Endothelial cell of umbilical vein (primary cell): ENCODE data around the gene SMIM24. TPM values are rescaled to one million over a fixed set of nuclear protein-coding genes. Genes with fewer than 3 reads are reported as not detected.

Source experiments
- BruUV-seq: library from RNA; stranded (reverse); fragments of 400-500 nt; replicated peaks from 2 replicates; lab custom pipeline; 2021; lab: Mats Ljungman, UMichigan
- CTCF ChIA-PET: fragments of 300-600, 350-600 bp; sonication (Branson Sonifier 250); formaldehyde crosslinking; loops from one replicate; lab custom pipeline; 2021; ENCODE audit warnings: antibody characterized with exemption, inconsistent platforms; lab: Charles Lee
- POLR2A ChIA-PET: fragments of 300-600, 350-600 bp; sonication (Branson Sonifier 250); formaldehyde crosslinking; loops from one replicate; lab custom pipeline; 2021; ENCODE audit warnings: antibody characterized with exemption, inconsistent platforms; lab: Charles Lee
- DNase-seq: peaks from one replicate; pipeline ENCODE4 v3.0.0-alpha.2; 2011; ENCODE audit warnings: low read depth, low spot score
- FAIRE-seq: peaks from 2 replicates; lab custom pipeline; 2011; peaks lifted over from hg19 to GRCh38; lab: Jason Lieb, UNC
- H2AFZ ChIP-seq: 2 replicates; pipeline ENCODE4 v1.6.0; 2012; ENCODE audit warnings: low read depth, low read length, control low read depth, inconsistent platforms
- H3K27ac ChIP-seq: 2 replicates; pipeline ENCODE4 v1.5.1; 2011; ENCODE audit warnings: low read depth, mild to moderate bottlenecking, control low read depth, low read length, moderate library complexity; ENCODE audit not compliant: insufficient read depth
- H3K27me3 ChIP-seq, 2 experiments: 2 replicates each; pipeline versions ENCODE4 v1.6.0 to v1.6.1; 2011; ENCODE audit warnings: low read length in 2 of 2, mixed read lengths in 1 of 2; ENCODE audit not compliant: control insufficient read depth in 2 of 2, insufficient read depth in 2 of 2
- H3K36me3 ChIP-seq, 2 experiments: 2 replicates in 1 of 2; 3 replicates in 1 of 2; pipeline ENCODE4 v1.5.1; 2011; ENCODE audit warnings: low read length in 2 of 2, mild to moderate bottlenecking in 1 of 2, moderate library complexity in 1 of 2; ENCODE audit not compliant: control insufficient read depth in 2 of 2, insufficient read depth in 2 of 2; ENCODE audit errors: extremely low read depth in 1 of 2
- H3K4me1 ChIP-seq: 3 replicates; pipeline ENCODE4 v1.5.1; 2011; ENCODE audit warnings: mild to moderate bottlenecking, low read length; ENCODE audit not compliant: control insufficient read depth, insufficient read depth; ENCODE audit errors: extremely low read depth
- H3K4me2 ChIP-seq: 2 replicates; pipeline ENCODE4 v1.6.1; 2011; ENCODE audit warnings: low read length, control low read depth, mixed read lengths; ENCODE audit not compliant: insufficient read depth
- H3K4me3 ChIP-seq, 3 experiments: fragments of 200-600 bp in 1 of 3; sonication (generic), shearing (Covaris generic) in 1 of 3; replicated peaks in 1 of 3; 2 replicates each; pipeline ENCODE4 v1.5.1; 2011 to 2016; ENCODE audit warnings: control low read depth in 3 of 3, low read length in 3 of 3, mild to moderate bottlenecking in 2 of 3, inconsistent platforms in 1 of 3, low read depth in 1 of 3, moderate library complexity in 1 of 3; ENCODE audit not compliant: insufficient read depth in 1 of 3
- H3K79me2 ChIP-seq: 2 replicates; pipeline ENCODE4 v1.6.0; 2012; ENCODE audit warnings: low read length, inconsistent platforms; ENCODE audit not compliant: control insufficient read depth, insufficient read depth
- H3K9ac ChIP-seq: replicated peaks from 2 replicates; pipeline ENCODE3; 2011; ENCODE audit warnings: low read length, control low read depth; ENCODE audit not compliant: insufficient read depth; ENCODE audit errors: extremely low read depth
- H3K9me1 ChIP-seq: replicated peaks from 3 replicates; pipeline ENCODE4 v1.6.0; 2011; ENCODE audit warnings: mild to moderate bottlenecking, low read length; ENCODE audit not compliant: control insufficient read depth, insufficient read depth; ENCODE audit errors: extremely low read depth
- H3K9me3 ChIP-seq: replicated peaks from 2 replicates; pipeline ENCODE4 v1.5.1; 2012; ENCODE audit warnings: low read length, inconsistent platforms; ENCODE audit not compliant: control insufficient read depth, insufficient read depth
- H4K20me1 ChIP-seq: replicated peaks from 2 replicates; pipeline ENCODE3; 2011; ENCODE audit warnings: mild to moderate bottlenecking, low read length; ENCODE audit not compliant: control insufficient read depth, insufficient read depth; ENCODE audit errors: extremely low read depth
- EZH2 ChIP-seq: IDR thresholded peaks from 2 replicates; pipeline ENCODE4 v1.6.1; 2012; ENCODE audit warnings: borderline replicate concordance, low read depth, mild to moderate bottlenecking, moderate library complexity, low read length, inconsistent platforms; ENCODE audit not compliant: severe bottlenecking
- FOS ChIP-seq: IDR thresholded peaks from 2 replicates; pipeline ENCODE4 v1.6.1; 2011; ENCODE audit warnings: mild to moderate bottlenecking, low read length, moderate library complexity, borderline replicate concordance; ENCODE audit not compliant: insufficient read depth
- GATA2 ChIP-seq: IDR thresholded peaks from 2 replicates; pipeline ENCODE4 v1.7.0; 2011; ENCODE audit warnings: low read depth, mild to moderate bottlenecking, moderate library complexity, mixed read lengths, low read length; ENCODE audit not compliant: insufficient read length, insufficient read depth
- JUN ChIP-seq: IDR thresholded peaks from 2 replicates; pipeline ENCODE4 v1.6.1; 2011; ENCODE audit warnings: borderline replicate concordance, low read depth; ENCODE audit not compliant: insufficient read length, insufficient read depth
- MYC ChIP-seq: IDR thresholded peaks from one replicate; pipeline ENCODE4 v1.6.1; 2011; ENCODE audit warnings: mild to moderate bottlenecking, low read depth, low read length
- POLR2A ChIP-seq: IDR thresholded peaks from 2 replicates; pipeline ENCODE4 v1.6.1; 2012; ENCODE audit warnings: low read depth, mild to moderate bottlenecking, control low read depth, low read length
- POLR2AphosphoS5 ChIP-seq: IDR thresholded peaks from 2 replicates; pipeline ENCODE4 v1.6.1; 2012; ENCODE audit warnings: low read depth, mild to moderate bottlenecking, control low read depth, low read length, moderate library complexity; ENCODE audit not compliant: insufficient read depth
- dilution Hi-C: fragments of 300-500 bp; cut with MboI; formaldehyde crosslinking; loops from one replicate; pipeline ENCODE4 v1.15.0; 2019; ENCODE audit warnings: low sequenced_read_pairs; ENCODE audit not compliant: extremely low pct_ligation_motif_present
- intact Hi-C: fragments of 100-400 bp; cut with micrococcal nuclease; formaldehyde crosslinking; loops from one replicate; pipeline ENCODE4 v1.10.0; 2022
- polyA plus RNA-seq, 4 experiments: library from polyadenylated mRNA; depleted of rRNA in 3 of 4; stranded (reverse) in 3 of 4; unstranded in 1 of 4; fragments of >200 nt; gene quantifications; 2 replicates each; pipeline versions ENCODE4 v1.2.1 to v1.2.3, GENCODE V29; 2011 to 2012; ENCODE audit warnings: missing spikeins in 1 of 4
- total RNA-seq: library from RNA; stranded (reverse); gene quantifications from 2 replicates; pipeline ENCODE4 v1.2.3, GENCODE V29; 2021
- TF ChIP-seq, protein P1 (sequence below), 2 donors: IDR thresholded peaks; 1 replicate in 1 of 2; 2 replicates in 1 of 2; pipeline ENCODE4 v1.5.1; 2011; ENCODE audit warnings: low read length in 2 of 2, mild to moderate bottlenecking in 2 of 2, moderate library complexity in 2 of 2, control low read depth in 1 of 2, inconsistent platforms in 1 of 2, low read depth in 1 of 2; ENCODE audit not compliant: insufficient read depth in 1 of 2; ENCODE audit errors: extremely low read depth in 1 of 2
- TF ChIP-seq, protein P2 (sequence below): IDR thresholded peaks from 2 replicates; pipeline ENCODE4 v1.6.1; 2011; ENCODE audit not compliant: insufficient read depth, insufficient read length

Gene SMIM24
- total and polyA plus RNA-seq, 2 donors (not counting 3 experiments of a cell fraction or from before 2014, with no cell fraction given), result not detected

DNA sequence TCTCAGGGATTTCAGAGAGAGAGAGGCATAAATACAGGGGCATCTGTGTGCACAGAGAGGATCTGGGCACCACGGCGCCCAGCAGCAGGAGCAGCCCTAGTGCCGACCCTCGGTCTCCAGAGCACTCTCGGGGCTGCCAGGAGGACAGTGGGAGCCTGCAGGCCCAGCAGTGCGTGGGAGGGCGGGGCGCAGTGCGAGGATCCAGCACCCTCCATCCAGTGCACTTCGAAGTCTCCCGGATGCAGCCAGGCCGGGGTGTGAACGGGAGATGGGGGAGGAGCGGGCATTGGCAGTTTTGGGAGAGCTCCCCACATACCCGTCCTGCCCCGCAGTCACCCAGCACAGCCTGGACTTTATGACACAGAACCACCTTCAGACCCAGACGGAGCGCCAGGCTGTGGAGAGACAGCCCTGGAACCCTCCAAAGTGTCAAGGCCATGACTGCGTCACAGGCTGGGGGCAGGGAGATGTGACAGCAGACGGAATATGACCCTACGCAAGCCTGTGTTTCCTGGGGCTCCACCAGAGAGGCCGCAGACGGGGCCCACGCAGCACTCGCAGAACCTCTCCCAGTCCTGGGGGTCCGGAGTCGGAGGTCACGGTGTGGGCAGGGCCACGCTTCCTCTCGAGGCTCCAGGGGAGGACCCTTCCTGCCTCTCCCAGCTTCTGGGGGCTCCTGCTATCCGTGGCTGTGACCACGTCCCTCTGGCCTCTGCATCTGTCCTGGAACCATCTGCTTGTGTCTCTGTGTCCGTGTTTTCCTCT, 43.9 kb upstream of the SMIM24 start:
- Histone ChIP-seq H3K4me3 (no peak overlapping the region), H3K9me1 (no peaks in the 10 kb centered on the region), H3K79me2 (peaks cover 27% of the 10 kb centered on the region), H4K20me1 (no peaks in the 10 kb centered on the region), H3K27ac (no peak overlapping the region), H3K4me1 (no peaks in the 10 kb centered on the region), H3K4me2 (no peak overlapping the region), H3K27me3 (no peaks in the 10 kb centered on the region), H3K9me3 (no peaks in the 10 kb centered on the region), H2AFZ (no peak overlapping the region), H3K36me3 (peaks cover 0 to 49% of the 10 kb centered on the region in 2 experiments), H3K9ac (no peak overlapping the region)
- TF ChIP-seq, protein P1, sequence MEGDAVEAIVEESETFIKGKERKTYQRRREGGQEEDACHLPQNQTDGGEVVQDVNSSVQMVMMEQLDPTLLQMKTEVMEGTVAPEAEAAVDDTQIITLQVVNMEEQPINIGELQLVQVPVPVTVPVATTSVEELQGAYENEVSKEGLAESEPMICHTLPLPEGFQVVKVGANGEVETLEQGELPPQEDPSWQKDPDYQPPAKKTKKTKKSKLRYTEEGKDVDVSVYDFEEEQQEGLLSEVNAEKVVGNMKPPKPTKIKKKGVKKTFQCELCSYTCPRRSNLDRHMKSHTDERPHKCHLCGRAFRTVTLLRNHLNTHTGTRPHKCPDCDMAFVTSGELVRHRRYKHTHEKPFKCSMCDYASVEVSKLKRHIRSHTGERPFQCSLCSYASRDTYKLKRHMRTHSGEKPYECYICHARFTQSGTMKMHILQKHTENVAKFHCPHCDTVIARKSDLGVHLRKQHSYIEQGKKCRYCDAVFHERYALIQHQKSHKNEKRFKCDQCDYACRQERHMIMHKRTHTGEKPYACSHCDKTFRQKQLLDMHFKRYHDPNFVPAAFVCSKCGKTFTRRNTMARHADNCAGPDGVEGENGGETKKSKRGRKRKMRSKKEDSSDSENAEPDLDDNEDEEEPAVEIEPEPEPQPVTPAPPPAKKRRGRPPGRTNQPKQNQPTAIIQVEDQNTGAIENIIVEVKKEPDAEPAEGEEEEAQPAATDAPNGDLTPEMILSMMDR (IDR thresholded peaks at IDR 0.05; ENCODE audit: extremely low read depth in 1 of 2, insufficient read depth in 1 of 2, low read depth in 1 of 2, low read length in 2 of 2), result no peak
- TF ChIP-seq MYC, result no peak
- TF ChIP-seq GATA2, result no peak
- no peak for TF ChIP-seq FOS
- no peak for TF ChIP-seq POLR2A
- TF ChIP-seq POLR2AphosphoS5, result no peak
- no peak for TF ChIP-seq EZH2
- TF ChIP-seq JUN, result no peak
- TF ChIP-seq, protein P2, sequence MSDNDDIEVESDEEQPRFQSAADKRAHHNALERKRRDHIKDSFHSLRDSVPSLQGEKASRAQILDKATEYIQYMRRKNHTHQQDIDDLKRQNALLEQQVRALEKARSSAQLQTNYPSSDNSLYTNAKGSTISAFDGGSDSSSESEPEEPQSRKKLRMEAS, result no peak
- intact Hi-C loops (no loop called here), dilution Hi-C loops (no loop called here)
- FAIRE-seq, result no peak
- POLR2A ChIA-PET, result no interaction called here
- CTCF ChIA-PET, result no interaction called here
- no peak for DNase-seq
- BruUV-seq, result no TSS peak
